Peyer's patch (tissue), 4 donors: ENCODE results near the gene NEUROG2.

Experiments
- POLR2A ChIP-seq, 2 donors: fragments of 450-650 bp; IDR thresholded peaks; one replicate each; pipeline ENCODE4 v1.5.1; 2017; ENCODE audit warnings: antibody characterized with exemption in 2 of 2, mild to moderate bottlenecking in 2 of 2, moderate library complexity in 2 of 2
- TF ChIP-seq, protein P1 (sequence below), 6 experiments: fragments of 450-650 bp in 4 of 6; fragments of 200-600 bp in 2 of 6; sonication (generic) in 1 of 6; IDR thresholded peaks; one replicate each; pipeline ENCODE4 v1.5.1; 2017 to 2019; ENCODE audit warnings: antibody characterized with exemption in 6 of 6, mild to moderate bottlenecking in 3 of 6, moderate library complexity in 1 of 6

- TF ChIP-seq, protein P1, sequence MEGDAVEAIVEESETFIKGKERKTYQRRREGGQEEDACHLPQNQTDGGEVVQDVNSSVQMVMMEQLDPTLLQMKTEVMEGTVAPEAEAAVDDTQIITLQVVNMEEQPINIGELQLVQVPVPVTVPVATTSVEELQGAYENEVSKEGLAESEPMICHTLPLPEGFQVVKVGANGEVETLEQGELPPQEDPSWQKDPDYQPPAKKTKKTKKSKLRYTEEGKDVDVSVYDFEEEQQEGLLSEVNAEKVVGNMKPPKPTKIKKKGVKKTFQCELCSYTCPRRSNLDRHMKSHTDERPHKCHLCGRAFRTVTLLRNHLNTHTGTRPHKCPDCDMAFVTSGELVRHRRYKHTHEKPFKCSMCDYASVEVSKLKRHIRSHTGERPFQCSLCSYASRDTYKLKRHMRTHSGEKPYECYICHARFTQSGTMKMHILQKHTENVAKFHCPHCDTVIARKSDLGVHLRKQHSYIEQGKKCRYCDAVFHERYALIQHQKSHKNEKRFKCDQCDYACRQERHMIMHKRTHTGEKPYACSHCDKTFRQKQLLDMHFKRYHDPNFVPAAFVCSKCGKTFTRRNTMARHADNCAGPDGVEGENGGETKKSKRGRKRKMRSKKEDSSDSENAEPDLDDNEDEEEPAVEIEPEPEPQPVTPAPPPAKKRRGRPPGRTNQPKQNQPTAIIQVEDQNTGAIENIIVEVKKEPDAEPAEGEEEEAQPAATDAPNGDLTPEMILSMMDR (IDR thresholded peaks at IDR 0.05) = no peak
- no peak for TF ChIP-seq POLR2A (IDR thresholded peaks at IDR 0.05)
Measured at GRCh38 chr4:112557676-112558411, 41.9 kb upstream of the NEUROG2 start.
